GM21723 (cell line): ENCODE results near the gene SNX22.
A peak's percentile ranks its signal among the peaks of the same experiment; 100 is the strongest.

ENCODE experiments used
- ATAC-seq: cut with Tn5 transposase; IDR thresholded peaks from one replicate; pipeline ENCODE4 v1.9.1; 2021; ENCODE audit warnings: mild to moderate bottlenecking, moderate library complexity; ENCODE audit not compliant: unreplicated experiment

Gene SNX22

GRCh38 chr15:64155802-64156651 is 4.5 kb downstream of the SNX22 start:
- ATAC-seq = no peak

GRCh38 chr15:64156652-64157331 is 5.3 kb downstream of the SNX22 start:
- no peak for ATAC-seq

- no peak for ATAC-seq
Measured at GRCh38 chr15:64157599-64158125, 6.1 kb downstream of the SNX22 start.

GRCh38 chr15:64158363-64159134 is 7.0 kb downstream of the SNX22 start:
- no peak for ATAC-seq

GRCh38 chr15:64161688-64162477 is 10.4 kb downstream of the SNX22 start:
- no peak for ATAC-seq

GRCh38 chr15:64162478-64162868 is 10.9 kb downstream of the SNX22 start:
- ATAC-seq = peak; percentile 28

GRCh38 chr15:64162869-64163658 is 11.5 kb downstream of the SNX22 start, which contains the start of gene PPIB:
Gene PPIB, minus strand, starts transcription at chr15:64163022. Its CDS starts 36 bp downstream, at chr15:64162986.
- peak; percentile 86 for ATAC-seq

GRCh38 chr15:64163659-64164362 is 12.3 kb downstream of the SNX22 start:
- peak; percentile 16 for ATAC-seq

GRCh38 chr15:64164436-64164835 is 12.9 kb downstream of the SNX22 start:
- no peak for ATAC-seq

- ATAC-seq = no peak
Measured at GRCh38 chr15:64166102-64166890, 14.8 kb downstream of the SNX22 start.

GRCh38 chr15:64180235-64180824 is 28.8 kb downstream of the SNX22 start:
- peak; percentile 67 for ATAC-seq

GRCh38 chr15:64182859-64183370 is 31.4 kb downstream of the SNX22 start:
- ATAC-seq = no peak

- no peak for ATAC-seq
Measured at GRCh38 chr15:64185146-64185911, 33.8 kb downstream of the SNX22 start.

- no peak for ATAC-seq
Measured at GRCh38 chr15:64187396-64188191, 36.1 kb downstream of the SNX22 start.

- no peak for ATAC-seq
Measured at GRCh38 chr15:64191971-64192830, 40.7 kb downstream of the SNX22 start.
